BJ (cell line): ENCODE results near the gene VPS29. TPM values are rescaled to one million over a fixed set of nuclear protein-coding genes. Genes with fewer than 3 reads are reported as not detected.
A peak's percentile ranks its signal among the peaks of the same experiment; 100 is the strongest.

Experiments used
- CTCF ChIA-PET: fragments of 350-600 bp; formaldehyde crosslinking; extraction: SDS; loops from one replicate; lab custom pipeline; 2021; ENCODE audit warnings: antibody characterized with exemption, inconsistent platforms; lab: Yijun Ruan, JAX
- POLR2A ChIA-PET: fragments of 300-600 bp; sonication (Branson Sonifier 250); formaldehyde crosslinking; extraction: SDS; loops from one replicate; lab custom pipeline; 2021; ENCODE audit warnings: antibody characterized with exemption; lab: Charles Lee
- DNase-seq: peaks from one replicate; pipeline ENCODE4 v3.0.0-alpha.2; 2011; ENCODE audit warnings: low read depth
- H3K27me3 ChIP-seq: 2 replicates; pipeline ENCODE4 v1.6.0; 2011; ENCODE audit warnings: low read length; ENCODE audit not compliant: control insufficient read depth, insufficient read depth
- H3K36me3 ChIP-seq: 2 replicates; pipeline ENCODE4 v1.5.1; 2011; ENCODE audit warnings: low read length; ENCODE audit not compliant: control insufficient read depth, insufficient read depth
- H3K4me3 ChIP-seq: 2 replicates; pipeline ENCODE4 v1.5.1; 2011; ENCODE audit warnings: low read depth, mild to moderate bottlenecking, control low read depth, low read length
- polyA plus RNA-seq: library from polyadenylated mRNA; depleted of rRNA; stranded (reverse); fragments of >200 nt; gene quantifications from 2 replicates; pipeline ENCODE4 v1.2.3, GENCODE V29; 2011
- TF ChIP-seq, protein P1 (sequence below): IDR thresholded peaks from 2 replicates; pipeline ENCODE4 v1.5.1; 2011; ENCODE audit warnings: low read depth, mild to moderate bottlenecking, control low read depth, inconsistent platforms, low read length, moderate library complexity; ENCODE audit not compliant: insufficient read depth

VPS29 gene
- polyA plus RNA-seq, 1 experiment: 98.8 TPM

DNA sequence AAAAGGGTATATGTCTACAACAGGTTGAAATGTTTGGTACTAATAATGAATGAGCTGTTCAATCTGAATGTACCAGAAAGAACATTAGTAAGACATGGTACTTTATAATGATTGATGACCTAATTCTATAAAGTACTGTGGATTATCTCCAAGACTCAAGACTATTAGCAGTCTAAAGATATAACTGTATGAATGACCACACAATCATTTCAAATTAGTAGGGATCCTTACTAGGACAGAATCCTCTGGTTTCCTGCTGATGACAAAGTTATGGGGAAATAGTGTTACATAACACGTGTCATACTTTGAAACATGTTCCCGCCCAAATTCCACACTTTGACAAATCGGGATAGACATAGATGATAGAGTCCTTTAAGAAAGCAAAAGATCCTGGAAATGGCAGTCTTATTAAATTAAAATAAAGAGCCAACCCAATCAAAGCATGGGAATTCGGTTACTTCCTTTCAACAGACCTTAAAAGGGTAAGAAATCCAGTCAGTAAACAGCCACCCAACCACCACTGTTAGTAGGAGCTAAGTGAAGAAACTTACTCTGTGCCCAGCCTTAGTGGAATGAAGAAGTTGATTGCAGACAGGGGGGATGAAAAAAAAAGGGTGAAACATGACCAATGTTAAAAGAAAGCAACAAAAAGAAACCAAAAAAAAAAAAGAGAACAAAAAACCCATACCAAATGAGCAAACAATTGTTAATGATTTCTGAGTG is 2.8 kb downstream of the VPS29 start:
- ChIA-PET POLR2A (interaction anchor here (0.6 kb wide), 2 partner anchors 49 to 85 kb away, joined by 3 read pairs; partner anchors contain the start of gene ARPC3), CTCF (interaction anchor here (1.0 to 4.3 kb wide), 4 partner anchors 30 to 104 kb away, joined by 3 to 35 read pairs (median 10); partner anchors contain the start of genes ARPC3, FAM216A and GPN3)
- no peak for DNase-seq
- TF ChIP-seq, protein P1, sequence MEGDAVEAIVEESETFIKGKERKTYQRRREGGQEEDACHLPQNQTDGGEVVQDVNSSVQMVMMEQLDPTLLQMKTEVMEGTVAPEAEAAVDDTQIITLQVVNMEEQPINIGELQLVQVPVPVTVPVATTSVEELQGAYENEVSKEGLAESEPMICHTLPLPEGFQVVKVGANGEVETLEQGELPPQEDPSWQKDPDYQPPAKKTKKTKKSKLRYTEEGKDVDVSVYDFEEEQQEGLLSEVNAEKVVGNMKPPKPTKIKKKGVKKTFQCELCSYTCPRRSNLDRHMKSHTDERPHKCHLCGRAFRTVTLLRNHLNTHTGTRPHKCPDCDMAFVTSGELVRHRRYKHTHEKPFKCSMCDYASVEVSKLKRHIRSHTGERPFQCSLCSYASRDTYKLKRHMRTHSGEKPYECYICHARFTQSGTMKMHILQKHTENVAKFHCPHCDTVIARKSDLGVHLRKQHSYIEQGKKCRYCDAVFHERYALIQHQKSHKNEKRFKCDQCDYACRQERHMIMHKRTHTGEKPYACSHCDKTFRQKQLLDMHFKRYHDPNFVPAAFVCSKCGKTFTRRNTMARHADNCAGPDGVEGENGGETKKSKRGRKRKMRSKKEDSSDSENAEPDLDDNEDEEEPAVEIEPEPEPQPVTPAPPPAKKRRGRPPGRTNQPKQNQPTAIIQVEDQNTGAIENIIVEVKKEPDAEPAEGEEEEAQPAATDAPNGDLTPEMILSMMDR: no peak
- Histone ChIP-seq H3K36me3 (no peaks in the 10 kb centered on the region; the same call in 1 of the 2 replicates), H3K27me3 (no peaks in the 10 kb centered on the region), H3K4me3 (no peak overlapping the region)

DNA sequence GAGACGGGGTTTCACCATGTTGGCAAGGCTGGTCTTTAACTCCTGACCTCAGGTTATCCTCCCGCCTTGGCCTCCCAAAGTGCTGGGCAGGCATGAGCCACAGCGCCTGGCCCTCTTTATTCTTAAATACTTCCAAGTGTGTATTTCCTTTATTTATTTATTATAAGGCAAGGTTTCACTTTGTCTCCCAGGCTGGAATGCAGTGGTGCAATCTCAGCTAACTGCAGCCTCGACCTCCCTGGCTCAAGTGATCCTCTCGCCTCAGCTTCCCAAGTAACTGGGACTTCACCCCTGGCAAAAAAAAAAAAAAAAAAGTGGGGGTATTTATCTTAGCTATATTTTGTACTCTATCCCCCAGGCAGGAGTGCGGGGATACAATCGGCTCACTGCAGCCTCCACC is 26.5 kb downstream of the VPS29 start:
- TF ChIP-seq, protein P1: no peak
- ChIA-PET POLR2A (no interaction called here), CTCF (interaction anchor here (0.8 kb wide), 1 partner anchor 15 kb away, joined by 4 read pairs; no protein-coding TSS in a partner anchor)

DNA sequence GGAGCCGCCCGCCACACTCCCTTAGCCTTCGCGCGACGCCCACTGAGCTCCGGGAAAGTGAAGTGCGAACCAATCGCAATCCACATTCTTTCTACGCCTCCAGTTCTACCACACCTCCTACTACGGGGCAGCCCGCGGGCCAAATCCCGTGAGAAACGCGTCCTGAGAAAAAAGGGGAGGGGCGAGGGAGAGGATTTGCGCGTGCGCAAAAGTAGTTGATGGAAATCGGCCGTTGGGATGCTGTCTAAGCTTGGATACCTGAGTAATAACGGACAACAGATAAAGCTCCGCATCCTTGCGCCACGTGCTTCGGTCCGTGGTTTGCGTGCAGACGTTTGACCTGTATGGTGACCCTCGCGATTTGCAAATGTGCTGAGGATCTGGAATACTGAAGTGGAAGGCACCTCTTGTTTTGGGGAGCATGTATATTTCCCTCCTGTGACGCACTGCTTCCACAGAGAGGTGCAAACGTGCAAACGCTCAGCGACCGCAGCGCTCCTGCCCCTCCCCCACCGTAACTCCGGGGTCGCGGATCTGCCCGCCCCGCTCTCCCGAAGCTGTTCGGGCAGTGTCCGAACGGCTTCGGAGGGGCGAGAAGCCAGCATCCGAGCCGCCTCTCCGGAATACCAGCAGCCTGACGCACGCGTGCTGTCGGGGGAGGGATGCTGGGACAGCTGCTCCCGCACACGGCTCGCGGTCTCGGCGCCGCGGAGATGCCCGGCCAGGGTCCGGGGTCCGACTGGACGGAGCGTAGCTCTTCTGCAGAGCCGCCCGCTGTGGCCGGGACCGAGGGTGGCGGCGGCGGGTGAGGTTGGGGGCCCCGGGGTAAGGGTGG is 33.5 kb downstream of the VPS29 start, which contains the start of the genes FAM216A and GPN3:
FAM216A (plus strand) TSS at position 632 of the 835 bp plus-strand sequence; CDS start at position 663, 31 bp downstream.
GPN3 (minus strand) TSS at position 44 of the 835 bp plus-strand sequence. CDS start 54 bp downstream, outside the sequence.
- Histone ChIP-seq H3K36me3 (no peaks in the 10 kb centered on the region; the same call in 1 of the 2 replicates), H3K27me3 (no peaks in the 10 kb centered on the region), H3K4me3 (peak within 1 kb of the TSS; percentile 77)
- POLR2A ChIA-PET: interaction anchor here (0.5 to 1.2 kb wide), 4 partner anchors 14 to 430 kb away, joined by 3 to 8 read pairs (median 6); partner anchors contain the start of gene ARPC3
- peak; percentile 85 for DNase-seq
- CTCF ChIA-PET: interaction anchor here (0.7 to 2.5 kb wide), 27 partner anchors 8 to 426 kb away, joined by 3 to 52 read pairs (median 4); partner anchors contain the start of genes ARPC3, RAD9B, TCTN1 and VPS29
- TF ChIP-seq, protein P1: no peak

More for the DNA sequence above, 26.5 kb downstream of the VPS29 start:
- Histone ChIP-seq H3K36me3 (no peaks in the 10 kb centered on the region), H3K4me3 (no peak overlapping the region), H3K27me3 (no peaks in the 10 kb centered on the region)
- no peak for DNase-seq

DNA sequence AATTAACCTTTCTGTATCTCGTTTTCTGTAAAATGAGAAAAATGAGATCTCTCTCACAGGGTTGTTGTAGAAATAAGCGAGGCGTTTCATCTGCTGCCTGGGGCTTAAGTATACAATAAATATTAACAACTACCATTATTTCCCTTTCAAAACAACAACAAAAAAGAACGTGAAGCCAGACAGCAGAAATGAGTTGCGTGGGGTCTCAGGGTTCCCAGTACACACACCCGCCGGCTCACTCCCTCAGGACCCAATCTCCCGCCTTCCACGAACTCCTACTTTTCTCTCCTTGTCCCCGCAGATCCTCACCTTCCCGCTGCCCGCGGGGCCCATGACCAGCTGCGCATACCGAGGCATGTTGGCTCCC is 34.1 kb downstream of the VPS29 start:
- POLR2A ChIA-PET: interaction anchor here (0.5 to 1.2 kb wide), 4 partner anchors 13 to 430 kb away, joined by 3 to 8 read pairs (median 6); partner anchors contain the start of gene ARPC3
- H3K27me3 ChIP-seq: no peaks in the 10 kb centered on the region
- H3K36me3 ChIP-seq: no peaks in the 10 kb centered on the region; the same call in 1 of the 2 replicates
- DNase-seq: no peak
- peak overlapping the region; percentile 77 for H3K4me3 ChIP-seq
- CTCF ChIA-PET: interaction anchor here (0.7 to 2.5 kb wide), 14 partner anchors 9 to 135 kb away, joined by 3 to 52 read pairs (median 4); partner anchors contain the start of genes ARPC3, RAD9B and VPS29
- TF ChIP-seq, protein P1: no peak
